ENCODE data around the gene WWC1. TPM values are rescaled to one million over a fixed set of nuclear protein-coding genes. Genes with fewer than 3 reads are reported as not detected.

WWC1 gene
- total RNA-seq, 2 donors from 2014 or later = 40.0 to 49.4 TPM

- Histone ChIP-seq H3K27me3 (no peaks in the 10 kb centered on the region), H3K27ac (no peak overlapping the region), H3K36me3 (replicated peaks in 1 of 2; ENCODE audit: insufficient read depth in 1 of 2, low read depth in 2 of 2) (peaks cover 6 to 15% of the 10 kb centered on the region in 2 donors), H3K4me3 (no peak overlapping the region), H3K4me1 (no peaks in the 10 kb centered on the region), H3K9me3 (no peaks in the 10 kb centered on the region)
- no peak for TF ChIP-seq POLR2A (IDR thresholded peaks at IDR 0.05)
- TF ChIP-seq CTCF (IDR thresholded peaks at IDR 0.05) = no peak
- 75 to 85% methylated on average over 17 of the region's 17 CpGs for WGBS, 2 donors
- peak; percentile 39 for ATAC-seq
- intact Hi-C loops (cut with DNase I) = no loop called here
- peak in 1 of 4 donors; percentile 14 for DNase-seq
These were observed 118.4 kb downstream of the WWC1 start for GRCh38 chr5:168409591-168410458.

GRCh38 chr5:168411871-168412270 lies 120.4 kb downstream of the WWC1 start:
- no peak for ATAC-seq

GRCh38 chr5:168413062-168413461 lies 121.6 kb downstream of the WWC1 start:
- DNase-seq (no peak), ATAC-seq (no peak)
- H3K27me3 ChIP-seq = no peaks in the 10 kb centered on the region
- TF ChIP-seq CTCF (IDR thresholded peaks at IDR 0.05) (no peak), POLR2A (IDR thresholded peaks at IDR 0.05) (no peak)
- H3K4me3 ChIP-seq = no peak overlapping the region
- intact Hi-C loops (cut with DNase I) = no loop called here
- no peaks in the 10 kb centered on the region for H3K9me3 ChIP-seq
- no peak overlapping the region for H3K27ac ChIP-seq
- H3K4me1 ChIP-seq = no peaks in the 10 kb centered on the region
- WGBS, 2 donors = 64 to 68% methylated on average over 3 of the region's 3 CpGs
- peaks cover 8 to 18% of the 10 kb centered on the region in 2 donors for H3K36me3 ChIP-seq (replicated peaks in 1 of 2; ENCODE audit: insufficient read depth in 1 of 2, low read depth in 2 of 2)

More at GRCh38 chr5:168411871-168412270, 120.4 kb downstream of the WWC1 start:
- no peaks in the 10 kb centered on the region for H3K9me3 ChIP-seq
- H3K27me3 ChIP-seq = no peaks in the 10 kb centered on the region
- H3K4me1 ChIP-seq = no peaks in the 10 kb centered on the region
- H3K4me3 ChIP-seq = no peak overlapping the region
- DNase-seq = no peak
- WGBS, 2 donors = 74 to 78% methylated on average over 3 of the region's 3 CpGs
- TF ChIP-seq CTCF (IDR thresholded peaks at IDR 0.05) = no peak
- TF ChIP-seq POLR2A (IDR thresholded peaks at IDR 0.05) = no peak
- intact Hi-C loops (cut with DNase I) = no loop called here
- peaks cover 8 to 18% of the 10 kb centered on the region in 2 donors for H3K36me3 ChIP-seq (replicated peaks in 1 of 2; ENCODE audit: insufficient read depth in 1 of 2, low read depth in 2 of 2)
- H3K27ac ChIP-seq = no peak overlapping the region

GRCh38 chr5:168413596-168413995 lies 122.2 kb downstream of the WWC1 start:
- Histone ChIP-seq H3K4me1 (no peaks in the 10 kb centered on the region), H3K36me3 (replicated peaks in 1 of 2; ENCODE audit: insufficient read depth in 1 of 2, low read depth in 2 of 2) (peaks cover 8 to 18% of the 10 kb centered on the region in 2 donors), H3K27ac (no peak overlapping the region), H3K9me3 (no peaks in the 10 kb centered on the region), H3K27me3 (no peaks in the 10 kb centered on the region), H3K4me3 (no peak overlapping the region)
- DNase-seq (no peak), ATAC-seq (no peak)
- intact Hi-C loops (cut with DNase I) = no loop called here
- WGBS, 2 donors = 85 to 92% methylated on average over 3 of the region's 3 CpGs
- TF ChIP-seq CTCF (IDR thresholded peaks at IDR 0.05) = no peak
- no peak for TF ChIP-seq POLR2A (IDR thresholded peaks at IDR 0.05)

Data from body of pancreas (tissue), 4 donors.